ENCODE measurements around the gene SUPV3L1.

DNA sequence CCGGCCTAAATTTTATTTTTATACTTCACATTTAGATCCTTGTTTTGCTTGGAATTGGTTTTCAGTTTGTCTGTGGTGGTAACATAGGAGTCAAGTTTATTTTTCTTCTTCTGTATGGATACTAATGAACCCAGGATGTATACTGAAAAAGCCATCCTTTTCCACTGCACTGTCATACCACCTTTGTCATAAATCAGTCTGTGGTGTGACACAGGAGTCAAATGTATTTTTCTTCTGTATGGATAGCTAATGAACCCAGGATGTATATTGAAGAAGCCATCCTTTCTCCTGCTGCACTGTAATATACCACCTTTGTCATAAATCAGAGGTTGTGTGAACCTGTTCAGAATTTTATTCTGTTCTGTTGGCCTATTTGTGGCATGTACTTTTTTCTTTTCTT, 34.7 kb upstream of the SUPV3L1 start:
- no peak for TF ChIP-seq YY1 (IDR thresholded peaks at IDR 0.05; ENCODE audit: insufficient read depth, insufficient read length)
- no peak for TF ChIP-seq ZNF274 (IDR thresholded peaks at IDR 0.05; ENCODE audit: low read depth, low read length)

Measured in NT2/D1 (cell line).